ENCODE results near the gene UBA3.
A peak's percentile ranks its signal among the peaks of the same experiment; 100 is the strongest.

Gene UBA3

DNA sequence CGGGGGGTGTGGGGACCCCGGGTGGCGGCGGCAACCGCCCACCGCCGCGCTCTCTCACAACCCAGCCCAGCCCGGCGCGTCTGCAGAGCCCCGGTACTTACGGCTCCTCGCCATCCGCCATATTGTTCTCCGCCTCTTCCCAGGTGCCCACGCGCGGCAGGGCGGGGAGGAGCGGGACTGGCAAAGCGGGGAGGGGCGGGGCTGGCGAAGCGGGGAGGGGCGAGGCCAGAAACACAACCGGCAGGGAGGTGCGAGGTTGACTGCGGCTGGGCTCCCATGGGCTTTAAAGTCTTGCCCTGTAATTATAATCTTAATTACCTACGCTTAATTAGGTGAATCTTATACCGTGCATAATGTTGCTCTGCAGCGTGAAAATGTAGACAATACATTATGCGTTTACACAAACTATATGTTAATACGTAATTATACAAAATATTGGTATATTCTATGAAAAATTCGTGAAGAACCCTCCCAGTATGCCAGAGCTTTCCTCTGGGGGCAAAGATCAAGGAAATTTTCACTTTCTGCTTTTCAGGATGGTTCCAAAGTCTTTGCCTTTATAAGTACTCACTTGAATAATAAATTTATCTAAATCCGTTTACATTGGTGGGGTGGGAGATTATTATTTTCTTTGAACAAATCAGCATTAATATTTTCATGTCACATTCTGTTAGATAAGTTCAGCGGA lies at the start of gene UBA3:
TSS of gene UBA3 (minus strand) at position 133 of the 688 bp plus-strand sequence. CDS start at position 121, 12 bp downstream.
- no peak for TF ChIP-seq CTCF (IDR thresholded peaks at IDR 0.05; ENCODE audit: low read depth, low read length, missing control alignments)
- H3K4me3 ChIP-seq (replicated peaks; ENCODE audit: low read depth, low read length) = peak within 1 kb of the TSS; percentile 78
- DNase-seq (ENCODE audit: extremely low read depth, low read depth) = no peak

DNA sequence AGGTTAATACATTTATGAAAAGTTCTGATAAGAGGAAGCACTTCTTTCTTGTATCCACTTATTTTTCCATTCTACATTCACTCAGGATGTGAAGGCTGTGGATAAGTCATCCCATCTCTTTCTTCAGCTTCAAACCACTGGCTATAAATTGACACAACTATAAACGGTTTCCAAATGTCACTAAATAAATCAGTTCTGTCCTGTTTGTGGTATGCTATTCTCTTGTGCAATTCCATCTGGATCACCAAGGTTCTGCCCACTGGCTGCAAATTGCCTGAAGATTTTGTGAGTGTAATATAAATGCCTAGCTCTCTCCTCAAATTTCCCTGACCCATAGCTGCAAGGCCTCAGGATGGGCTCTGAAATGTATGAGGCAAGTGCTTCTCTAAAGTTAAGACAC lies 49.4 kb upstream of the UBA3 start:
- H3K4me3 ChIP-seq (replicated peaks; ENCODE audit: low read depth, low read length) = no peak overlapping the region
- no peak for TF ChIP-seq CTCF (IDR thresholded peaks at IDR 0.05; ENCODE audit: low read depth, low read length, missing control alignments)
- DNase-seq (ENCODE audit: extremely low read depth, low read depth) = no peak

DNA sequence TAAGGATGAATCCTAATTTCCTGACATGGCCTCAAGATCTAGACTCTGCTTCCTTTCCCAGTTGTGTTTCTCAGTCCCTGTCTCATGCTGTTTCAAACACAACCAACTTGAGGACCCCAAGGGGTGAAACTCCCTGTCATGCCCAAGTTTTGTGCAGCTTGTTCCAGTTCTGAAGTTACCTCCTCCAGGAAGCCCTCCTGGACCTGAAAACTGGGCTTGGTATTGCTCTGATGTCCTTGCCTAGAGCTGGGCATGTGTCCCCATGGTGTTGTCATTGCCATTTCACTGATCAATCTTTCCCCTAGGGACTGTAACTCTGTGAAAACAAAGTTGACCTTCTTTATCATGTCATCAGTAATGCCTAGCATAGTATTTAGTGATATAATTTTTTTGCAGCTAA lies 48.3 kb upstream of the UBA3 start:
- TF ChIP-seq CTCF (IDR thresholded peaks at IDR 0.05; ENCODE audit: low read depth, low read length, missing control alignments) = no peak

GRCh38 chr3:69126999-69127398 lies 46.8 kb upstream of the UBA3 start:
- no peak overlapping the region for H3K4me3 ChIP-seq (replicated peaks; ENCODE audit: low read depth, low read length)
- no peak for TF ChIP-seq CTCF (IDR thresholded peaks at IDR 0.05; ENCODE audit: low read depth, low read length, missing control alignments)
- no peak for DNase-seq (ENCODE audit: extremely low read depth, low read depth)

More for the DNA sequence above, 48.3 kb upstream of the UBA3 start:
- no peak overlapping the region for H3K4me3 ChIP-seq (replicated peaks; ENCODE audit: low read depth, low read length)
- DNase-seq (ENCODE audit: extremely low read depth, low read depth) = no peak

DNA sequence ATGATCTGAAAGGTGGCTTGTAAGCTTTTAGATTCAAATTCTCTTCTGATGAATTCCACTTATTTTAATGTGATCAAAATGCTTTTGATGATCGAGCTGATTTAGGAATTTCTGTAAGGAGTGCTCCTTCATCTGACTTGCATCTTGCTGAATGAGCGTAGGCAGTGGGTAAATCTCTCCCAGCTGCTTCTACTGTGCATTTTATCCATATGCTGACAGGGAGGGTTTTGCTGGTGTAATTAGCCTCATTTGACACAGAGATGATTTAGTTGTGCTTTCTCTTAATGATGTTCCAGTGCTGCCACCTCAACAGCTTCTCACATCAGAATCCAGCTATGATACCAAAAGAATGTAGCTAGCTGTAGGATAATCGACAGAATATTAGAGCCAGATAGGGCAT lies 46.1 kb upstream of the UBA3 start:
- H3K4me3 ChIP-seq (replicated peaks; ENCODE audit: low read depth, low read length) = no peak overlapping the region
- DNase-seq (ENCODE audit: extremely low read depth, low read depth) = no peak
- TF ChIP-seq CTCF (IDR thresholded peaks at IDR 0.05; ENCODE audit: low read depth, low read length, missing control alignments) = no peak

DNA sequence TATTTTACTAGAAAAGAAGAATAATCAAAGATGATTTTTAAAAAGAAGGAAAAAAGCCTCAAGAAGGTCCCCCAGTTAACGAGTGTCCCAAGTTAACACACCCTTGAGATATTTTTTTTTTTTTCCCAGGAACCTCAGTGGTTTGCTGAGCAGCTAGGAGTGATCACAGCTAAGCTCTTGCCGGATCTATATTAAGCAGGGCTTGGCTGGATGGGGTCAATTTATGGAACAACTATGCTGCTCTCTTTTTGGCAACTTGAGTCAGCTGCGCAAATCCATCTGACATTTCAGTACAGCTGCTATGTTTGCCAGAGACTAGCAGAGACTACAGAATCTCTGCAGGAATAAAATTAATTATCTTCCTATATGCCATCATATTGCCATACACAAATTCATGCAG lies 42.2 kb upstream of the UBA3 start, which contains the start of gene LMOD3:
TSS of gene LMOD3 (minus strand) at position 193 of the 400 bp plus-strand sequence. CDS start 209 bp downstream, outside the sequence.
- DNase-seq (ENCODE audit: extremely low read depth, low read depth) = no peak
- H3K4me3 ChIP-seq (replicated peaks; ENCODE audit: low read depth, low read length) = no peak within 1 kb of the TSS
- TF ChIP-seq CTCF (IDR thresholded peaks at IDR 0.05; ENCODE audit: low read depth, low read length, missing control alignments) = no peak

GRCh38 chr3:69121950-69122349 lies 41.8 kb upstream of the UBA3 start:
- no peak for DNase-seq (ENCODE audit: extremely low read depth, low read depth)
- H3K4me3 ChIP-seq (replicated peaks; ENCODE audit: low read depth, low read length) = no peak overlapping the region
- TF ChIP-seq CTCF (IDR thresholded peaks at IDR 0.05; ENCODE audit: low read depth, low read length, missing control alignments) = no peak

Measured in HFF-Myc (cell line).